Esophagus (tissue), 2 donors: ENCODE results near the gene TOM1L2. TPM values are rescaled to one million over a fixed set of nuclear protein-coding genes. Genes with fewer than 3 reads are reported as not detected.
A peak's percentile ranks its signal among the peaks of the same experiment; 100 is the strongest.

ENCODE experiments used
- H3K27ac ChIP-seq, 2 donors: one replicate each; pipeline ENCODE4 v1.5.1; 2013; ENCODE audit warnings: low read depth in 2 of 2, mild to moderate bottlenecking in 2 of 2, inconsistent platforms in 1 of 2, low read length in 1 of 2, moderate library complexity in 1 of 2
- H3K27me3 ChIP-seq, 2 donors: one replicate each; pipeline ENCODE4 v1.6.1; 2013; ENCODE audit warnings: low read length in 2 of 2, control low read depth in 1 of 2, mild to moderate bottlenecking in 1 of 2; ENCODE audit not compliant: insufficient read depth in 2 of 2, control insufficient read depth in 1 of 2
- H3K36me3 ChIP-seq, 2 donors: one replicate each; pipeline ENCODE4 v1.6.1; 2013; ENCODE audit warnings: low read length in 1 of 2; ENCODE audit not compliant: control insufficient read depth in 2 of 2, insufficient read depth in 2 of 2
- H3K4me1 ChIP-seq, 2 donors: one replicate each; pipeline ENCODE4 v1.6.1; 2013; ENCODE audit warnings: low read length in 1 of 2; ENCODE audit not compliant: control insufficient read depth in 2 of 2, insufficient read depth in 2 of 2
- H3K4me3 ChIP-seq, 2 donors: one replicate each; pipeline ENCODE4 v1.5.1; 2013; ENCODE audit warnings: low read length in 2 of 2, mild to moderate bottlenecking in 2 of 2, low read depth in 1 of 2, moderate library complexity in 1 of 2
- H3K9me3 ChIP-seq, 2 donors: one replicate each; pipeline ENCODE4 v1.6.1; 2013; ENCODE audit warnings: mild to moderate bottlenecking in 2 of 2, low read depth in 1 of 2, low read length in 1 of 2, moderate library complexity in 1 of 2; ENCODE audit not compliant: control insufficient read depth in 2 of 2, insufficient read depth in 1 of 2
- WGBS, 2 donors: extraction: QIAGEN DNeasy Blood & Tissue Kit; methylation state at CpG; one replicate each; pipeline ENCODE4 v1.1.7; 2013; 5-methylcytosine and 5-hydroxymethylcytosine counted together
- polyA plus RNA-seq, 2 donors: library from polyadenylated mRNA; stranded (reverse); fragments of 200-250 nt; gene quantifications; one replicate each; pipeline ENCODE4 v1.2.3, GENCODE V29; 2013
- donor health status: healthy with polysubstance abuse.
- donor health status: Bipolar disorder and iron deficiency.

TOM1L2 gene
- polyA plus RNA-seq, 2 donors: 49.9 to 83.2 TPM

- Histone ChIP-seq H3K9me3 (no peaks in the 10 kb centered on the region), H3K27ac (peak overlapping the region; percentile 44 to 84), H3K27me3 (no peaks in the 10 kb centered on the region), H3K4me3 (no peak overlapping the region), H3K36me3 (no peaks in the 10 kb centered on the region), H3K4me1 (peaks cover 0 to 10% of the 10 kb centered on the region in 2 donors)
- 85 to 89% methylated on average over 14 of the region's 14 CpGs for WGBS, 2 donors
Observed at GRCh38 chr17:17978481-17979424, 6.6 kb upstream of the TOM1L2 start.

GRCh38 chr17:17976931-17977570 is 4.9 kb upstream of the TOM1L2 start:
- no peaks in the 10 kb centered on the region for H3K36me3 ChIP-seq
- H3K27ac ChIP-seq: no peak overlapping the region
- H3K4me1 ChIP-seq: peaks cover 3 to 10% of the 10 kb centered on the region in 2 donors
- 79 to 83% methylated on average over 10 of the region's 10 CpGs for WGBS, 2 donors
- H3K9me3 ChIP-seq: no peaks in the 10 kb centered on the region
- H3K4me3 ChIP-seq: no peak overlapping the region
- no peaks in the 10 kb centered on the region for H3K27me3 ChIP-seq

- no peaks in the 10 kb centered on the region for H3K27me3 ChIP-seq
- H3K27ac ChIP-seq: no peak overlapping the region
- no peaks in the 10 kb centered on the region for H3K36me3 ChIP-seq
- 78 to 83% methylated on average over 8 of the region's 8 CpGs for WGBS, 2 donors
- H3K9me3 ChIP-seq: no peaks in the 10 kb centered on the region
- no peak overlapping the region for H3K4me3 ChIP-seq
- H3K4me1 ChIP-seq: peaks cover 5 to 10% of the 10 kb centered on the region in 2 donors
Observed at GRCh38 chr17:17975436-17975835, 3.2 kb upstream of the TOM1L2 start.

- no peaks in the 10 kb centered on the region for H3K9me3 ChIP-seq
- H3K4me3 ChIP-seq: peak overlapping the region; percentile 52 to 56
- H3K27ac ChIP-seq: peak overlapping the region in 1 of 2 donors; percentile 71
Observed at GRCh38 chr17:17972952-17973254, 703 bp upstream of the TOM1L2 start.

GRCh38 chr17:17971431-17972125 is 622 bp downstream of the TOM1L2 start:
- H3K4me1 ChIP-seq: peaks cover 5 to 6% of the 10 kb centered on the region in 2 donors
- H3K4me3 ChIP-seq: peak overlapping the region; percentile 70 to 97
- H3K9me3 ChIP-seq: no peaks in the 10 kb centered on the region
- peak overlapping the region; percentile 92 to 97 for H3K27ac ChIP-seq
- H3K36me3 ChIP-seq: no peaks in the 10 kb centered on the region
- no peaks in the 10 kb centered on the region for H3K27me3 ChIP-seq
- WGBS, 2 donors: 1 to 3% methylated on average over 19 to 33 of the region's 33 CpGs

More at GRCh38 chr17:17972952-17973254, 703 bp upstream of the TOM1L2 start:
- no peaks in the 10 kb centered on the region for H3K36me3 ChIP-seq
- H3K4me1 ChIP-seq: peaks cover 3 to 5% of the 10 kb centered on the region in 2 donors
- no peaks in the 10 kb centered on the region for H3K27me3 ChIP-seq
- WGBS, 2 donors: 3 to 4% methylated on average over 13 of the region's 13 CpGs

DNA sequence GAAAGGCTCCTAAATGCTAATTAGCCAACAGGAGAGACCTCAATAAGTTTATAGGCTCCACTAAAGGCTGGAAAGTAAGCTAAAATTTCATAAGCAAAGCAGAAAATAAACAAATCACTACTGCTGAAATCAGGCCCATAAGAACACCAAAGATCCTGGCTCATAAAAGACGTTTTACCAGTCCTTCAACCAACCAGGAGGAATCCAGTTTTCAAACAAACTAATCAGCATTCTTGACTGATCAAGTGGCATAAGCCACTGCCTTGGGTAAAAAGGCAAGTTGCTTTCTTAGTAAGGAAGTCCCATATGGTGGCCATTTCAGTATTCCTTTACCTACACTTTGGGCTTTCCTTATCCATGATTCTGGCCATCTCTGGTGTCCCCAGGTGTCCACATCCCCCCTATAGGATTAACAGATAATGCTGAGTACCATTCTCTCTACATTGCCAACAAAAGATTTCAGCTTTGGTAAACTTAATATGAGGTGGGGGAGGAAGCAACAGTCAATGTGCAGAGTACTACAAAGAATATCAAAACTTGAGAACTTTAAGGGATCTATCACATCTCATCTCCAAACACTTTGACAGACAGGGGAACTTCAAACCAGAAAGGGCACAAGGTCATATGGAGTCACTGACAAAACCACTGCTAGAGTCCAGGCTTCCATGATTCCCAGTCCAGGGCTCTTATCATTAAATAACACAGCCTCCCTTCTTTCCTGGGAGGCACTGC is 1.3 kb downstream of the TOM1L2 start:
- peaks cover 5 to 6% of the 10 kb centered on the region in 2 donors for H3K4me1 ChIP-seq
- H3K36me3 ChIP-seq: no peaks in the 10 kb centered on the region
- H3K9me3 ChIP-seq: no peaks in the 10 kb centered on the region
- 10 to 35% methylated on average over 1 of the region's 1 CpG for WGBS, 2 donors
- no peaks in the 10 kb centered on the region for H3K27me3 ChIP-seq
- peak overlapping the region; percentile 92 to 97 for H3K27ac ChIP-seq
- peak overlapping the region; percentile 70 to 97 for H3K4me3 ChIP-seq

DNA sequence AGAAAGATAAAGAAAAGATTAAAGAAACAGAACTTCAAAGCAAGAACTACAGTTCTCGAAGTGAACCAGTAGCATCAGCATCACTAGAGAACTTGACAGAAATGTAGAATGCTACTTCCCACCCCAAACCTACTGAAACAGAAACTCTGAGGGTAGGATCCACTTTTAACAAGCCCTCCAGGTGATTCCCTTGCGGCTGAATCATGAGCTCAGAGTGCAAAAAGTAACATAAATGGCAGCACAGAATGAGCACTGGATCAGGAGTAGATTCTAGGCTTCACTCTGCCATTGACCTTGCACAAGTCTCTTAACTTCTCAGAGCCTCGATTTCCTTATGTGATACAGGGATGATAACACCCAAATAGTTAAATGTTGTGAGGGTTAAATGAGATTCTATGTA is 5.8 kb downstream of the TOM1L2 start:
- WGBS, 2 donors: 80 to 86% methylated on average over 3 of the region's 3 CpGs
- no peak overlapping the region for H3K4me3 ChIP-seq
- no peaks in the 10 kb centered on the region for H3K36me3 ChIP-seq
- H3K27me3 ChIP-seq: no peaks in the 10 kb centered on the region
- H3K9me3 ChIP-seq: no peaks in the 10 kb centered on the region
- peaks cover 2 to 6% of the 10 kb centered on the region in 2 donors for H3K4me1 ChIP-seq
- H3K27ac ChIP-seq: no peak overlapping the region

- Histone ChIP-seq H3K4me3 (no peak overlapping the region), H3K27ac (no peak overlapping the region), H3K36me3 (no peaks in the 10 kb centered on the region), H3K4me1 (peaks cover 2 to 7% of the 10 kb centered on the region in 2 donors), H3K27me3 (no peaks in the 10 kb centered on the region), H3K9me3 (no peaks in the 10 kb centered on the region)
- 73 to 83% methylated on average over 2 of the region's 2 CpGs for WGBS, 2 donors
Observed at GRCh38 chr17:17965152-17965721, 7.0 kb downstream of the TOM1L2 start.

DNA sequence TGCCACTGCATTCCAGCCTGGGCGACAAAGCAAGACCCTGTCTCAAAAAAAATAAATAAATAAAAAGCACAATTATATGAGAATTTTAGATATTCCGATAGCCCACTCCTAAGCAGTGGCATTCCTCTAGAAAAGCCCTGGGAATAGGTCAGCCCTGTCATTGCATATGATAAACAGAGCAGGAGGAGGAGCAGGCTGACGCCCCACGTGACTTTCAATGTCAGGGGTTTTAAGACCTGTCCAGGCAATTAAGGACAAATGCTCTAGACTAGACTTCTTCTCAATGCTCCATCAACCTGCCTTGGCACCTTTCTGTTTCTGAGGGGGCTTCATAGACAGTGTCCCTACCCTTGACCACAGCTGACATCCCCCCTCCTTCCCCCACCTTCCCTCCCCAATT is 7.5 kb downstream of the TOM1L2 start:
- Histone ChIP-seq H3K9me3 (no peaks in the 10 kb centered on the region), H3K36me3 (no peaks in the 10 kb centered on the region), H3K4me3 (no peak overlapping the region), H3K27me3 (no peaks in the 10 kb centered on the region), H3K27ac (no peak overlapping the region), H3K4me1 (peaks cover 4 to 9% of the 10 kb centered on the region in 2 donors)
- 86 to 88% methylated on average over 4 of the region's 4 CpGs for WGBS, 2 donors
